ENCODE results near the gene PAK5.

The PAK5 gene

DNA sequence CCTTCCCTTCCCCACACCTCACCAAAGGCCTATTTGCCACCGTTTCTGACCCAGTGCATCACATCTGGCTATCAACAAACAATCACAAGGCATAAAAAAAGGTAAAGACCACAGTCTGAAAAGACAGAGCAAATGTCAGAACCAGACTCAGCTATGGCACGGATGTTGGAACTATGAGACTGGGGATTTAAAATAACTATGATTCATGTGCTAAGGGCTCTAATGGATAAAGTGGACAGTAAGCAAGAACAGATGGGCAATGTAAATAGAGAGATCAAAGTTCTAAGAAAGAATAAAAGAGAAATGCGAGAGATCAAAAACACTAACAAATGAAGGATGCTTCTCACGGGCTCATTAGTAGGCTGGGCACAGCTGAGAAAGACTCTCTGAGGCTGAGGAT is 225.0 kb downstream of the PAK5 start:
- no peak for DNase-seq

DNA sequence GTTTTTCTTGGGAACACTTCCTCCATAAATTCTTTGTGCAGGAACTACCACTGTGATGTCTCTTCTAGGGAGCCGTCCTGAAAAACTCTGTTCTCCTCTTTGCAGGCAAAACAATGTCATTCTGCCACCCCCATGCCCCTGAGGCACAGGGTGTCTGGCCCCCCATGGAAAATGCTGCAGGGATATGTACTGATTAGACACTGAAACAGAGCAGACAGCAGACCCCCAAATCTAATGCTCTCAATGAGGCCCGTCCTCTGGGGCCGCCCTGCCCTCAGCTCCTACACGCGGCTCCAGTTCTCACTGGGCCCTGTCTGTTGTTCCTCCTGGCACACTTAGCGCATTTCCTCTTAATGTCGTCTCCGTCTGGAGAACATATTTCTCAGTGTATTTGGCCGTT is 227.0 kb downstream of the PAK5 start:
- DNase-seq = no peak

GRCh38 chr20:9610665-9611064 is 228.2 kb downstream of the PAK5 start:
- DNase-seq = no peak

DNA sequence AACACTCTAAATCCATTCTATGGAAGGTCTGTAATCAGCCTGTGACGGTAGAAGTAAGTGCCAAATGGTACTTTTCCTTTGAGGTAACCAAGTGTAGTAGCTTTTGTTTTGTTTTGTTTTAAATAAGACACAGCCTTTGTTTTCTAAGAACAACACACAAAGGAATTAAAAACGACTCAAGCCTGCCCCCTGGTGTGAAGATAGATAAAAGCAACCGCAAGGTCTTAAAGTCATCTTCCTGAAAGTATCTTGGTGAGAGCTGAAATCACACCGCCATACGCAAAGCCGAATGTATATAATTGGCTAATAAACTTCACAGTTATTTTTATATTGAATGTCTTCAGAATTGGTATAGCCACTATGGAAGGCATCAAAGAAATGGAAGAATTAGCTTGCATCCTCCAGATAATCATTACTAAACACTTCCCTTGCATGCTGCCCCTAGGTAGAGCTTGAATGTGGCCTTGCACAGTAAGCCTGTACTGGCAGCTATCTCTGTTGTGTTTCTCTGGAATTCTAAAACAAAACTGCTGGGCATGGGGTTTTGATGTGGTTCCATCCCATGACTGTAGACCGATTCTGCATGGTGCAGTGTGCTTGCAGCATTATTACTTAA is 228.9 kb downstream of the PAK5 start:
- DNase-seq = peak; percentile 34 to 43

- no peak for DNase-seq
Observed at GRCh38 chr20:9608639-9609340, 230.1 kb downstream of the PAK5 start.

GRCh38 chr20:9602847-9603183 is 236.1 kb downstream of the PAK5 start:
- no peak for DNase-seq

DNA sequence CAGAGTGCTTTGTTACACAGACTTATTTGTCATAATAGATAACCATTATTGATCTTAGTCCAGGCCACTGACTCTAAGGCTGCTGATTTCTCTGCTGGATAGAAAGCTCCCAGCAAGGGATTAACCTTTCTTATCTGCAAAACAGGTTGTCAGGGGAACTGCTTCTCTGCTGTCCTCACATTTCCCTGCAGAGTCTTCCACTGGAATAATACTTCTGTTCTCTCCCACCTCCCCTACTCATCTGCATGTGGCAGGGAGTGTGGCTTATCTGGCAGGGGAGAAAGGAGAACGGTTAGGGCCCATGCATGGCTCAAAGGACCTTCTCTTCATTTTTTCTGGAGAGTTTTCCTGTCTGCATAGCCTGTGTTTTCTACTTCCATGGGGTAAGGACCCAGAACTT is 238.3 kb downstream of the PAK5 start:
- DNase-seq = no peak

GRCh38 chr20:9597547-9597946 is 241.3 kb downstream of the PAK5 start:
- DNase-seq = no peak

- DNase-seq = no peak
Observed at GRCh38 chr20:9595763-9596162, 243.1 kb downstream of the PAK5 start.

- DNase-seq = no peak
Observed at GRCh38 chr20:9594284-9594875, 244.5 kb downstream of the PAK5 start.

DNA sequence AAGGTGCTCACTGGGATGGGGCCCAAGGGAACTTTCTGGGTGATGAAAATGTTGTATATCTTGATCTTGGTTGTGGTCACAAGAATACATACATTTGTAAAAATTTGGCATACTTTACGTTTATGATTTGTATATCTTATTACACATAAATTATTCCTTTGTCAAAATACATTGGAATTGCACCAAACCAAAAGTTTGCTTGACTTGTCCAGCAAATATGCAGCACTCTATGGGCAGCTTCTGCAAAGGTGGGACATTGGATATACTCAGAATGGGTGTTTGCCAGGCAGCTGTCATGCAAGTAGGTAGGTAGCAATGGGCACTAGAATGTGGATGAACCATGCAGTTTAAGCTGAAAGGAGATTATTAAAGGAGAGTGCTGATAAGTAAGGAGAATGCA is 246.5 kb downstream of the PAK5 start:
- no peak for DNase-seq

- no peak for DNase-seq
Observed at GRCh38 chr20:9591080-9591479, 247.8 kb downstream of the PAK5 start.

- no peak for DNase-seq
Observed at GRCh38 chr20:9590189-9590588, 248.7 kb downstream of the PAK5 start.

DNA sequence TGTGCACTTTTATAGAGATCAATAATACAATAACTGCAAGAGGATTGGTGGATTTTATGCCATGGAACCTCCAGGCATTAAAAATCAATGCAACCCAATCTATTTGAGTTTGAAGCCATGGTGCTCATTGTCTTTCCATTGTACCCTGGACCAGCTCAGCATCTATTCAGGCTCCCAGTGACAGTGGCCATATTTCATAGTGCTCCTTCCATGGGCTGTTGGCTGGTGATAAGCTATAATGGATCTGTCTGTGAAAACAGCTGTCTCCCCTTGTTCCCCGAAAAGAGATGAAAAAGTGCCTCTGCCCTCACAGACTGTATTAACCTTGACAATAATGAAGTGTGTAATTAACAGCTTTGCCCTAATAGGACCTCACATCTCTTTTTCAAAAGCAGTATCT is 250.2 kb downstream of the PAK5 start:
- DNase-seq = no peak

- DNase-seq = no peak
Observed at GRCh38 chr20:9583151-9583550, 255.7 kb downstream of the PAK5 start.

- DNase-seq = no peak
Observed at GRCh38 chr20:9582137-9582536, 256.7 kb downstream of the PAK5 start.

DNA sequence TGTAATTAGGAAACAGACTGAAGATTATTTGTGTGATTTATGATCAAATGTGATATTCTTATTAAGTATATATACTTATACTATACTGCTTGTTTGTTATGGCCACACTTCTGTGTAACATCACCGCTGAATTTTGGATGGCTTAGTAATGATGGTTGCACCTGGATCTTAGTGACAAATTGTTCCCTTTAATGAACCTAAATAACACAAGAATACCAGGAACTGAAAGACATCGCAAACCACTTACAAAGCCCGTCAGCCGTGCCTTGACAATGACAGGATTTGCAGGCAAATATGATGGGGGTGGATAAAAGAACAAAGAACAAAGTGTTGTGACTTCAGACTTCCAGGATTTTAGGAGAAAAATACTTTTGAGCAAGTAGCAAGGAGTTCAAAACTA is 257.4 kb downstream of the PAK5 start:
- DNase-seq = no peak

- DNase-seq = no peak
Observed at GRCh38 chr20:9578594-9578993, 260.3 kb downstream of the PAK5 start.

- DNase-seq = no peak
Observed at GRCh38 chr20:9577397-9577796, 261.5 kb downstream of the PAK5 start.

DNA sequence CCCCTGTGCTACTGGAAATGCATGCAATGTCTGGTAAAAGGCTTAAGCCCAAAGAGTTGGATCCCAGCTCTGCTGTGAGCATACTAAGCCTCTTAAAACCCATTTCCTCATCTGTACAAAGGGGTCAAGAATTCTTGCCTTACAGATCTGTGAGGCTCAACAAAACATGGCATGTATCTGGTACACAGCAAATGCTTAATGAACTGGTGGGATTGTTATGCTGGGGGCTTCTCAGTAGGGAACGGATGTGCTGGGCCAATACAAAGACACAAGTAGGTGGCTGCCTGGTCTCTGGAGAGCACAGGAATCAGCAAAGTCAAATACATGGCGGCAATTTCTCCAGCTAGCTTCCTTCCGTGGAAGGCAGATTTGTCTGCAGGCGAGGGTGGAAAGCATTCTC is 262.2 kb downstream of the PAK5 start:
- DNase-seq = no peak

DNA sequence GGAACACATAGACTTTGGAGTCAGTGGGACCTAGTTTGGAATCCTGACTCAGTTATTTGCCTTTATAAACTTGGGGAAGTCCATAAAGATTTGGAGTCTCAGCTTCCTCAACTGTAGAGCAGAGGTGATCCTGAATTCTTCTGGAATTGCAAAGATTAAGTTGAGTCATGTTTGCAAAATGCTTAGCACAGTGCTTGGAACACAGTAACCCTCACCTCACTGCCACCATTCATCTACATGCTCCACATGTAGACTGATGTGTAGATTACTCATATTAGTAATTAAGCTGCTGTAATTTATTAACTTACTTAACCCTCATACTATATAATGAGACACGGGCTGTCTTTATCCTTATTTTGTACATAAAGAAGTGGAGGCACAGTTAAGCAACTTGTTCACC is 263.0 kb downstream of the PAK5 start:
- no peak for DNase-seq

DNA sequence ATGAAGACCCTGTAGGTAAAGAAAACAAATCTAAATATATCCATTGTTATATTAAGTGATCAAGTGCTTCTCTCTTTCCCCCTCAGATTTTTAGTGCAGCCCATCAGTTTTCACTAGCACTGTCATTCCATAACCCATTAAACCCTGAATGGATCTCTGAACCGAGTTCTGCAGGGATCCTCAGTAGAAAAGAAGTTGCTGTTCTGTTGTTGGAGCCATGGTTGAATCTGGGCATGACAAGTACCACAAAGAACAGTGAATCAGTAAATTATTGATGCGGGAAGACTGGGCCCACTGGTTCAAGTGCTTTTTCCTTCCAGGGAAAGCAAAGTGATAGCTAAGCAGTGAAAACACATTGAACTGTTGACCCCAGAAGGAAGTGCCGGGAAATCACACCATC is 264.1 kb downstream of the PAK5 start:
- no peak for DNase-seq

GRCh38 chr20:9574181-9574580 is 264.7 kb downstream of the PAK5 start:
- no peak for DNase-seq

DNA sequence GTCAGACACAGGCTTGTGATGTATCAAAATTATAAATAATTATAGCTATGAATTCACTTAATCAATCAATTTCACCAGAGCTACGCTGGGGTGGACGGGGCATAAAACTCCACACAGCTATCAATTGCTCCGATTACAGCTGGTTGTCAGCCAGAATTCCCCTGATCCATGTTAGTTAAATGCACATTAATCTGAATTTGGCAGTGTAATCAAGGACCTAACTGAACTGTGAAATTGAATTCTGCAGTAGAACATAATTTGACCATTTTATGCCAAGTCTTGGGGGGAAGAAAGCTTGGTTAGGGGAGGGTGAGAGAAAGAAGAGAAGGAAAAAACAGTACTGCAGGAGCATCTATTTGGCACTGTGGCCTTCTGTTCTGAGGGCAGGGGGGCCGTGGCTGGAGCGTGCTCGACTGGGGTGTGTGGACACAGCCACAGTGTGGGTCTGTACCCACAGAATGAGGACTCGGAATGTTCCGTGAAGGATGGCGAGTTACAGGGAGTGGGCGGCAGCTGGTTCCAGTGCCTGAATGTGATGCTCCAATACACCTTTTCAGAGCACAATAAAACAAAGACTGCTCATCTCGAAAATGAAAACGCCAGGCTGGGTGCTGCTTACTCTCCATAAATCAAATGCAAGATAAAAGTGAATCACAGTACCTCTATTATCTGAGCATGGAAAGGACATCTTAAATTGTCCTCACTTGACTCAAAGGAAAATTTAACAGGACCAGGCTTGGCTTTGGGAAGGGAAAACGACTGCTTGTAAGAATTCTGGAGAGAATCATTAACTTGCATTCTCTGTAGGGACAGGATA is 265.3 kb downstream of the PAK5 start:
- DNase-seq = no peak

Data from CD4-positive, alpha-beta T cell treated with Interleukin-4 for 1 hour (primary cell).